Right lobe of liver (tissue), 6 donors: ENCODE data around the gene SPACA5. TPM values are rescaled to one million over a fixed set of nuclear protein-coding genes. Genes with fewer than 3 reads are reported as not detected.

Source experiments
- ATAC-seq, 4 donors: fragments of 200-7000 bp; cut with Tn5 transposase; one replicate each; pipeline ENCODE4 v1.9.1; 2020; ENCODE audit warnings: mild to moderate bottlenecking in 4 of 4, moderate library complexity in 4 of 4
- DNase-seq, 3 donors: peaks; one replicate each; pipeline ENCODE4 v3.0.0-alpha.2; 2020
- H3K27ac ChIP-seq, 3 donors: fragments of 200-600 bp; one replicate each; pipeline ENCODE4 v1.8.0; 2022
- H3K27me3 ChIP-seq, 2 donors: fragments of 200-600 bp; one replicate each; pipeline ENCODE4 v1.8.0; 2022
- H3K36me3 ChIP-seq, 4 donors: fragments of 200-600 bp; sonication (generic) in 1 of 4; one replicate each; pipeline versions ENCODE4 v1.5.1 to v1.8.0; 2017 to 2022; ENCODE audit warnings: control low read depth in 1 of 4
- H3K4me1 ChIP-seq, 4 donors: fragments of 200-600 bp; sonication (generic) in 1 of 4; one replicate each; pipeline versions ENCODE4 v1.5.1 to v1.8.0; 2017 to 2022; ENCODE audit warnings: control low read depth in 1 of 4
- H3K4me3 ChIP-seq, 3 donors: fragments of 200-600 bp; one replicate each; pipeline ENCODE4 v1.8.0; 2022
- H3K9me3 ChIP-seq, 4 donors: fragments of 200-600 bp; sonication (generic) in 1 of 4; one replicate each; pipeline versions ENCODE4 v1.5.1 to v1.8.0; 2017 to 2022; ENCODE audit warnings: control low read depth in 1 of 4
- POLR2A ChIP-seq: fragments of 450-650 bp; IDR thresholded peaks from one replicate; pipeline ENCODE4 v1.6.1; 2017; ENCODE audit warnings: antibody characterized with exemption, mild to moderate bottlenecking
- WGBS: methylation state at CpG from one replicate; pipeline ENCODE4 v1.1.6; 2018; ENCODE audit warnings: low coverage, low lambda C conversion rate; ENCODE audit not compliant: insufficient coverage; ENCODE audit errors: missing lambda C conversion rate; 5-methylcytosine and 5-hydroxymethylcytosine counted together
- intact Hi-C, 2 donors: fragments of 100-400 bp; cut with DNase I; formaldehyde crosslinking; loops; one replicate each; pipeline versions ENCODE4 v1.11.2 to v1.14.1; 2022
- total RNA-seq, 6 experiments: library from RNA; depleted of rRNA in 2 of 6; stranded (reverse); fragments of >200 nt in 2 of 6; fragmentation: NEBNext Ultra II Directional in 3 of 6; extraction: Animal tissue kit (Norgen Biotek cat#: 25700) in 3 of 6; gene quantifications; one replicate each; pipeline versions ENCODE4 v1.1.0 to v1.2.4, GENCODE V29; 2016 to 2023
- TF ChIP-seq, protein P1 (sequence below), 4 donors: fragments of 200-600 bp in 3 of 4; fragments of 450-650 bp in 1 of 4; IDR thresholded peaks; one replicate each; pipeline versions ENCODE4 v1.5.1 to v1.8.0; 2016 to 2022; ENCODE audit warnings: antibody characterized with exemption in 4 of 4, mild to moderate bottlenecking in 2 of 4
- donor health status: DM: no; HTN: yes; CAD: no.
- donor health status: DM: no; HTN: no; CAD: no.
- donor health status: DM: no; HTN: no; CAD: no.
- donor health status: DM: no; HTN: yes; CAD: no.
- donor health status: DM: no; HTN: yes; CAD: no.

The SPACA5 gene
- total RNA-seq, 6 experiments from 2014 or later = not detected

DNA sequence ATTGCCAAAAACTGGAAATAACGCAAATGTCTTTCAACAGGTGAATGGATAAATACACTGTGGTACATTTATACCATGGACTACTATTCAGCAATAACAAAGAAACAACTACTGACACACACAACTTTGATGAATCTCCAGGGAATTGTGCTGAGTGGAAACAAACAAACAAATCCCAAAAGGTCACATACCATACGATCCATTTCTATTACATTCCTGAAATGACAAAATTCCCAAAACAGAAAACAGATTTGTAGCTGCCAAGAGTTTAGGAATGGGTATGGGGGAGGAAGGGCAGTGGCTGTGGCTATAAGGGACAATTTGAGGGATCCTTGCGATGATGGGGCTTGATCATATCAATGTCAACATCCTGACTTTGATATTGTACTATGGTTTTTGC lies 5.5 kb upstream of the SPACA5 start:
- intact Hi-C loops = no loop called here
- no peaks in the 10 kb centered on the region for H3K9me3 ChIP-seq
- no peak for TF ChIP-seq POLR2A
- TF ChIP-seq, protein P1, sequence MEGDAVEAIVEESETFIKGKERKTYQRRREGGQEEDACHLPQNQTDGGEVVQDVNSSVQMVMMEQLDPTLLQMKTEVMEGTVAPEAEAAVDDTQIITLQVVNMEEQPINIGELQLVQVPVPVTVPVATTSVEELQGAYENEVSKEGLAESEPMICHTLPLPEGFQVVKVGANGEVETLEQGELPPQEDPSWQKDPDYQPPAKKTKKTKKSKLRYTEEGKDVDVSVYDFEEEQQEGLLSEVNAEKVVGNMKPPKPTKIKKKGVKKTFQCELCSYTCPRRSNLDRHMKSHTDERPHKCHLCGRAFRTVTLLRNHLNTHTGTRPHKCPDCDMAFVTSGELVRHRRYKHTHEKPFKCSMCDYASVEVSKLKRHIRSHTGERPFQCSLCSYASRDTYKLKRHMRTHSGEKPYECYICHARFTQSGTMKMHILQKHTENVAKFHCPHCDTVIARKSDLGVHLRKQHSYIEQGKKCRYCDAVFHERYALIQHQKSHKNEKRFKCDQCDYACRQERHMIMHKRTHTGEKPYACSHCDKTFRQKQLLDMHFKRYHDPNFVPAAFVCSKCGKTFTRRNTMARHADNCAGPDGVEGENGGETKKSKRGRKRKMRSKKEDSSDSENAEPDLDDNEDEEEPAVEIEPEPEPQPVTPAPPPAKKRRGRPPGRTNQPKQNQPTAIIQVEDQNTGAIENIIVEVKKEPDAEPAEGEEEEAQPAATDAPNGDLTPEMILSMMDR (IDR thresholded peaks at IDR 0.05) = no peak
- no peaks in the 10 kb centered on the region for H3K27me3 ChIP-seq
- no peaks in the 10 kb centered on the region for H3K36me3 ChIP-seq
- WGBS = 70% methylated on average over 3 of the region's 3 CpGs
- no peak overlapping the region for H3K4me3 ChIP-seq
- no peaks in the 10 kb centered on the region for H3K4me1 ChIP-seq
- DNase-seq (no peak), ATAC-seq (no peak)
- H3K27ac ChIP-seq = no peak overlapping the region

DNA sequence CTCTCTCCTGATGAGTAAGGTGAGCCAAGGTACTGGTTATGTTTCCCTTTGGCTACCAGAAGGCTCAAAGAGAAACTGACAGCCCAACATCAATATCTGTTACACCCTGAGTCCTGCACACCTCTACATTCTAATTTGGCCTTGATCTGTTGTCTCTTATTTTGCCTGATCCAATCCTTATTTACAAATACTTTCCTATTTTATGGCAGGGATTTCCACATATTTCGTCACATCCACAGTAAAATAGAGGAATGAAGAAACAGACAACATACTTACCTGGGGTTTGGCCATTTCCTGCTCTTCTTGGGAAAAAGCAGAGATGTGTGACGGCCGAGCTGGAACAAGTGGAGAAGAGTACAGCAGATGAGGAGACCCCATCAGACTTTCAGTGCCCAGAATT lies 4.5 kb upstream of the SPACA5 start:
- H3K4me1 ChIP-seq = no peaks in the 10 kb centered on the region
- no peak overlapping the region for H3K27ac ChIP-seq
- no peaks in the 10 kb centered on the region for H3K27me3 ChIP-seq
- H3K4me3 ChIP-seq = no peak overlapping the region
- H3K9me3 ChIP-seq = no peaks in the 10 kb centered on the region
- 42% methylated on average over 3 of the region's 3 CpGs for WGBS
- intact Hi-C loops = no loop called here
- ATAC-seq (no peak), DNase-seq (no peak)
- TF ChIP-seq POLR2A = no peak
- TF ChIP-seq, protein P1 (IDR thresholded peaks at IDR 0.05) = no peak
- H3K36me3 ChIP-seq = no peaks in the 10 kb centered on the region

DNA sequence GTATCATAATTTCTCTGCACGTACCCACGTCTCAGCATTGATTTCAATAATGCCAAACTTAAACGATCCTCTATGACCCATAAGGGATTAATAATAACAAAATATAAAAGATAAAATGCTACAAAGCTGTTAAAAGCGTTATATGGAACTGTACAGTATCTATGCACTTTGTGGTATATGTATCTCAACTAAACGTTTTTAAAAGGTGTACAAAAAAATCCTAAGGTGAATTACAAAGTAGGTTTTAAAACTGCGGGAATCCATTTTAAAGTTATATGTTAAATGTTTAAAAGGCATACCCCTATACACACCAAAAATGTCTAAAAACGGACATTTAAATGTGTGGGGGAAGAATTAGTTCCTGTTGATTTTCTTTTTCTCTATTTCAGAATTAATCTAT lies 3.9 kb upstream of the SPACA5 start:
- peak overlapping the region; percentile 40 to 58 (median 55) for H3K4me3 ChIP-seq
- DNase-seq (no peak), ATAC-seq (no peak)
- H3K36me3 ChIP-seq = no peaks in the 10 kb centered on the region
- no peaks in the 10 kb centered on the region for H3K27me3 ChIP-seq
- intact Hi-C loops = no loop called here
- H3K9me3 ChIP-seq = no peaks in the 10 kb centered on the region
- TF ChIP-seq, protein P1 (IDR thresholded peaks at IDR 0.05) = no peak
- no peak for TF ChIP-seq POLR2A
- no peak overlapping the region for H3K27ac ChIP-seq
- no peaks in the 10 kb centered on the region for H3K4me1 ChIP-seq
- 36% methylated on average over 7 of the region's 7 CpGs for WGBS

DNA sequence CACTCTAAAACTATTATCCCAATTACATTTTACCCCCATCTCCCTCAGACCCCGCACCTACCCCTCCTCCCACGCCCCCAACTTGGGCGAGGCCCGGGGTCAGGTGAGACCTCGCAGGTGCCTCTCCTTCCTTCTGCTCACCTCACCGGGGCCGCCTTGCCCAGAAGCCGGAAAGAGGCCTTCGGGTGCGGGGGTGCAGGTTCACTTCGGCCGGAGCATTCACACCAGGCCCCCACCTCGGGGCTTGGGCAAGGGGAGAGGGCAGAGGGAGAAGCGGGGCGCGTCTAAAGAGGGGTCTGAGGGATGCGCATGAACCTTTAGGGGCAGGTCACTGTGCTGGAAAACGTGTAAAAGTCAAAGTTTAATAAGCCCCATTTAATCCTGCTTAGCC lies 3.4 kb upstream of the SPACA5 start:
- Histone ChIP-seq H3K4me3 (peak overlapping the region; percentile 40 to 58 (median 55)), H3K4me1 (no peaks in the 10 kb centered on the region), H3K9me3 (no peaks in the 10 kb centered on the region), H3K27me3 (no peaks in the 10 kb centered on the region), H3K27ac (peak overlapping the region; percentile 17 to 68 (median 60)), H3K36me3 (no peaks in the 10 kb centered on the region)
- TF ChIP-seq, protein P1 (IDR thresholded peaks at IDR 0.05) = no peak
- no peak for TF ChIP-seq POLR2A
- WGBS = 25% methylated on average over 11 of the region's 18 CpGs
- peak in 2 of 3 donors; percentile 25 to 55 for DNase-seq
- intact Hi-C loops = no loop called here
- ATAC-seq = peak; percentile 18 to 37 (median 23)
